Naive thymus-derived CD8-positive, alpha-beta T cell (primary cell): ENCODE data around the gene EXTL1. TPM values are rescaled to one million over a fixed set of nuclear protein-coding genes. Genes with fewer than 3 reads are reported as not detected.
"Not testable (repeated sequence)": the region's sequence is repeated elsewhere in the genome, so short reads cannot be mapped to it uniquely, and the experiment has no call there.

Experiments used
- ATAC-seq, 2 donors: fragments of 150-1000 bp; cut with Tn5 transposase in 1 of 2; sonication (Bioruptor Pico), chemical (Tn5 transposase) in 1 of 2; 1 replicate in 1 of 2; 2 replicates in 1 of 2; pipeline ENCODE4 v1.10.0; 2021; ENCODE audit warnings: mild to moderate bottlenecking in 2 of 2, moderate library complexity in 2 of 2
- POLR2A ChIA-PET: fragments of 350-600 bp; sonication (Branson Sonifier 250); formaldehyde crosslinking; loops from one replicate; lab custom pipeline; 2021; ENCODE audit warnings: antibody characterized with exemption; lab: Charles Lee
- DNase-seq, 10 donors: peaks; one replicate each; pipeline versions ENCODE4 v3.0.0 to v3.0.0-alpha.2; 2020 to 2022
- H3K27ac Mint-ChIP-seq, 10 donors: one replicate each; pipeline ENCODE4 v1.8.0; 2020 to 2022; ENCODE audit warnings: mild to moderate bottlenecking in 10 of 10, mixed read lengths in 10 of 10, moderate library complexity in 4 of 10, inconsistent platforms in 1 of 10
- H3K27me3 Mint-ChIP-seq, 5 donors: one replicate each; pipeline ENCODE4 v1.8.0; 2021 to 2022; ENCODE audit warnings: mixed read lengths in 5 of 5
- H3K36me3 Mint-ChIP-seq, 3 donors: one replicate each; pipeline ENCODE4 v1.8.0; 2020 to 2022; ENCODE audit warnings: mixed read lengths in 3 of 3, mild to moderate bottlenecking in 2 of 3, inconsistent platforms in 1 of 3
- H3K4me1 Mint-ChIP-seq, 4 donors: one replicate each; pipeline ENCODE4 v1.8.0; 2021 to 2022; ENCODE audit warnings: mixed read lengths in 4 of 4
- H3K4me3 Mint-ChIP-seq, 10 donors: one replicate each; pipeline ENCODE4 v1.8.0; 2020 to 2022; ENCODE audit warnings: mild to moderate bottlenecking in 10 of 10, mixed read lengths in 10 of 10, moderate library complexity in 6 of 10, inconsistent platforms in 1 of 10
- H3K9me3 Mint-ChIP-seq, 9 donors: one replicate each; pipeline ENCODE4 v1.8.0; 2020 to 2022; ENCODE audit warnings: mixed read lengths in 9 of 9, mild to moderate bottlenecking in 3 of 9, inconsistent platforms in 1 of 9, moderate library complexity in 1 of 9
- polyA plus RNA-seq, 3 donors: library from polyadenylated mRNA; unstranded; fragments of 300-500 nt; fragmentation: Illumina TruSeq; gene quantifications; one replicate each; pipeline ENCODE4 v1.2.3, GENCODE V29; 2021
- total RNA-seq, 8 experiments: library from RNA in 2 of 8; stranded (reverse) in 2 of 8; gene quantifications; one replicate each; pipeline ENCODE4 v1.2.3 and lab custom pipeline; 2021 to 2026

EXTL1 gene, protein sequence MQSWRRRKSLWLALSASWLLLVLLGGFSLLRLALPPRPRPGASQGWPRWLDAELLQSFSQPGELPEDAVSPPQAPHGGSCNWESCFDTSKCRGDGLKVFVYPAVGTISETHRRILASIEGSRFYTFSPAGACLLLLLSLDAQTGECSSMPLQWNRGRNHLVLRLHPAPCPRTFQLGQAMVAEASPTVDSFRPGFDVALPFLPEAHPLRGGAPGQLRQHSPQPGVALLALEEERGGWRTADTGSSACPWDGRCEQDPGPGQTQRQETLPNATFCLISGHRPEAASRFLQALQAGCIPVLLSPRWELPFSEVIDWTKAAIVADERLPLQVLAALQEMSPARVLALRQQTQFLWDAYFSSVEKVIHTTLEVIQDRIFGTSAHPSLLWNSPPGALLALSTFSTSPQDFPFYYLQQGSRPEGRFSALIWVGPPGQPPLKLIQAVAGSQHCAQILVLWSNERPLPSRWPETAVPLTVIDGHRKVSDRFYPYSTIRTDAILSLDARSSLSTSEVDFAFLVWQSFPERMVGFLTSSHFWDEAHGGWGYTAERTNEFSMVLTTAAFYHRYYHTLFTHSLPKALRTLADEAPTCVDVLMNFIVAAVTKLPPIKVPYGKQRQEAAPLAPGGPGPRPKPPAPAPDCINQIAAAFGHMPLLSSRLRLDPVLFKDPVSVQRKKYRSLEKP
- total RNA-seq (under 1 TPM; 0.19 to 0.26 TPM), polyA plus RNA-seq (not detected), total RNA-seq (lab: John Stamatoyannopoulos, UW) (0 to 1.5 (median 0.16) reads per million in 6 experiments)

DNA sequence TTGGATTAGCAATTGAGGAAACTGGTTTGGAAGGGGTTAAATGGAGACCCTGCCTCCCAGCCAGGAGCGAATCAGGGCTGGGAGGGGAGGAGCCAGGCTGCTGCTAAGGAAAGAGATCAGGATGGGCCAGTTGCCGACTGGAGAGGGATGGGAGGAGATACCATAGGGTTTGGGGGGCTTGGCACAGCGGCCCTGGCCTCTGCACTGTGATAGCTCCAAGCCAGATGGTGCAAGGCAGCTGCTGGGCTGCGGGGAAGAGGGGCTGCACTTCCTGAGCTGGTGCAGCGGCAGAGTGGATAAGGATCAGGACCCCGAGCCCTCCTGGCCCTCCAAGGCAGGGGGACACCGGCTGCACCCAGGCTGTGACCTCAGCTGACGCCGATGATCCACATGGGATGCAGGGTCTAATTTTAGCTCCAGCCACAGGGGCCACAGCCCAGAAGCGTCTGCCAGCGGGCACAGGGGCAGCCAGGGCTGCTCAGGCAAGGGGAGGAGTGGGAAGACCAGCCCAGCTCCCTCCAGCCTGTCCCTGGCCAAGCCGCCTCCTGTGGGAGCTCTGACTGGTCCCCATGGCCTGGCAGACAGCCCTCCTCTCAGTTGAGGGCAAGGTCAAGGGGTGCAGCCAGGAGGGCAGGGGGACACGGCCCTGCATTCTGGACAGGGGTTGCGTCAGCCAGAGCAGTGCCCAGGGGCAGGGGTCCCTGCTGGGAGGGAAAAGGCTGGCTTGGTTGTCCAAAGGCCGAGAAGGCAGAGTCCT is at the start of gene EXTL1:
EXTL1 (plus strand) TSS at position 129 of the 757 bp plus-strand sequence. CDS start 872 bp downstream, outside the sequence.
- POLR2A ChIA-PET = no interaction called here
- ATAC-seq (no peak), DNase-seq (no peak)
- no peaks in the 10 kb centered on the region for H3K36me3 Mint-ChIP-seq
- H3K27ac Mint-ChIP-seq = peak within 1 kb of the TSS in 1 of 10 donors; percentile 71
- H3K4me1 Mint-ChIP-seq = peaks cover 8 to 20% (median 16%) of the 10 kb centered on the region in 4 donors
- no peak within 1 kb of the TSS for H3K4me3 Mint-ChIP-seq
- no peaks in the 10 kb centered on the region for H3K9me3 Mint-ChIP-seq
- no peaks in the 10 kb centered on the region for H3K27me3 Mint-ChIP-seq

DNA sequence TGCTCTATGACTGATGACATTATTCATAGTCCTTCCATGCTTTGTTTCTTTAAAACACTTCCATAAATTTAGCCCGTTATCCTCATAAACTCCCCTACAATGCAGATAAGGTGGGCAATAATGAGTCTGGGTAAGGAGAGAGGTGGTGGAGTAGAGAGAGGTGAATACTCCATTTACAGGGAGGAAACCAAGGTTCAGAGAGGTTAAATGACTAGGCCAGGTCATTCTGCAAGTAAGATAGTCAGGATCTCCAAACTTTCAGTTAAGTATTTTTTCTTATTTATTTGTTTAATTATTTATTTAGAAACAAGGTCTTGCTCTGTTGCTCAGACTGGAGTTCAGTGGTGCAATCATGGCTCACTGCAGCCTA is 49.8 kb upstream of the EXTL1 start:
- peaks cover 31 to 59% (median 33%) of the 10 kb centered on the region in 4 donors for H3K4me1 Mint-ChIP-seq
- H3K9me3 Mint-ChIP-seq = no peaks in the 10 kb centered on the region
- POLR2A ChIA-PET = interaction anchor here (1.0 to 4.8 kb wide), 10 partner anchors 16 to 152 kb away, joined by 3 to 49 read pairs (median 6); partner anchors contain the start of genes MTFR1L and PAFAH2

DNA sequence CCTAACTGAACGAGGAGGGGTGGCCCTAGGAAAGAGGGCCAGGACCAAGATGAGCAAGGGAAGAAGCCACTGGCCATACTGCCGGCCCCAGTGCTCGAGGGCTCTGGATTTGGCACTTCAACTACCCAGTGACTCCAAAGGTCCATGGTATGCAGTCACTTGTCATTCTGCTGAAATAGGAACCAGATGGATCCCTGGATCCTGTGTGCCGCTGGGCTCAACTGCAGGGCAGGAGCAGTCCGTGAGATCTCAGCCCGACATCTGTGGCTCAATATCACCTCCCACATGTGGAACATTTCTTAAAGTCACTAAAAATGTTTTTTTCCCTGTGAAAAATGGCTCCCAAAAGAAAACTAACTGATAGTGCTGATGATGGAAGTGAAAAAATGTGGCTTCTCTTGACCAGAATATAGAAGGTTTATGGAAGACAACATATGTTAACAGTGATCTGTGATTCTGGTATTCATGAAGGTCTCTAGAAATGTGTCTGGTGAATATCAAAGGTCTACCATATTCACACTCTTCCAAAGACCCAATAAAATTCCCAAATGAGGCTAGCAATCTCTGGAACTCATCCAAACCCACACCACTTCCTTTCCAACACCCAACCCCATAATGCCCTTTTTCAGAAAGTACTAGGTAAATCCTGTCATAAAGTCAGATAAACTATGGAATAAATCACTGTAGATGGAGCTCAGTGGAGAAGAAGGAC is 47.8 kb upstream of the EXTL1 start:
- ATAC-seq (no peak), DNase-seq (no peak)
- Mint-ChIP-seq H3K4me3 (no peak overlapping the region), H3K27ac (peak overlapping the region; percentile 34 to 96 (median 79)), H3K4me1 (peaks cover 24 to 52% (median 32%) of the 10 kb centered on the region in 4 donors), H3K9me3 (no peaks in the 10 kb centered on the region), H3K36me3 (peaks cover 0 to 76% (median 19%) of the 10 kb centered on the region in 3 donors), H3K27me3 (no peaks in the 10 kb centered on the region)
- POLR2A ChIA-PET = no interaction called here

More for the DNA sequence above, 49.8 kb upstream of the EXTL1 start:
- ATAC-seq (peak in 1 of 2 donors; percentile 24), DNase-seq (no peak)
- Mint-ChIP-seq H3K36me3 (peaks cover 8 to 78% (median 24%) of the 10 kb centered on the region in 3 donors), H3K27ac (peak overlapping the region; percentile 57 to 97 (median 88)), H3K27me3 (no peaks in the 10 kb centered on the region), H3K4me3 (peak overlapping the region; percentile 7 to 79 (median 60))

DNA sequence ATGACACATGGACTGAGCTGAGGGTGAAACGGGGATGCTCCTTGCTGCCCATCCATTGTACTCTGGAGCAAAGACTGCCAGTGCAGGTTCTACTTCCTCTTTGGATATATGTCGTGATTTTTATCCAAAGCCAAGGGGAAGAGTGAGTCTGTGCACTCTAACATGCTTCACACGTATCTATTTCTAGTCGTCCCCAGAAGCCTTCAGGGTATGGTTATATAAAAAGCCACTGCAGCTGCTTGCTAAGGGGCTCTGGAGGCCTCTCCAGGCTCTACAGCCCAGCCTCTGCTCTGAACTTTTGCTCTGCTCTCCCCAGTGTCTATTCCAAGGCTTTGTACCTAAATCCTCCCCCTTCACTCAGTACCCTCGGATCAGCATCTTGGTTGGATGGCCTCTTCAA is 43.8 kb upstream of the EXTL1 start:
- no peak for ATAC-seq
- Mint-ChIP-seq H3K27me3 (no peaks in the 10 kb centered on the region), H3K9me3 (no peaks in the 10 kb centered on the region), H3K4me1 (peaks cover 5 to 22% (median 10%) of the 10 kb centered on the region in 4 donors), H3K36me3 (peaks cover 0 to 90% (median 32%) of the 10 kb centered on the region in 3 donors), H3K27ac (peak overlapping the region in 1 of 10 donors; percentile 33), H3K4me3 (no peak overlapping the region)
- DNase-seq = no peak
- POLR2A ChIA-PET = interaction anchor here (0.6 to 1.0 kb wide), 3 partner anchors 10 to 1368 kb away, joined by 3 to 4 read pairs (median 4); partner anchors contain the start of gene PAFAH2

DNA sequence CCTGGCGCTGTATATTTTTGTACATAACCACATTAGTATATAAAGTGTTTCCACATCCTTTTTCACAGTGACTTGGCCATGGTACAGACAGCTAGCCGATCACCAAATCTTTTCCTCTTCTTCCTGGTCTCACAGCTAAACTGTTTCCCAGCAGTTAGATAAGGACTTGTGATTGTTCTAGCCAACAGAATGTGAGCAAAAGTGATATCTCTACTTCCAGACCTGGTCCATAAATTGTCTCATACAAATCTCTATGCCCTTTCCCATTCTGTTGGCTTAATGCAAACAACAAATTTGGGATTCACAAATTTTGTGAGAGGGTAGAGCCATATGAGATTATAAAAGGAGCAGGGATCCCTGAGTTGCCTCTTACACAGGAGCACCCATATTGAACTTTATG is 43.2 kb upstream of the EXTL1 start:
- Mint-ChIP-seq H3K27ac (peak overlapping the region in 3 of 10 donors; percentile 23 to 50 (median 25)), H3K4me3 (no peak overlapping the region), H3K9me3 (no peaks in the 10 kb centered on the region), H3K27me3 (no peaks in the 10 kb centered on the region), H3K36me3 (peaks cover 0 to 90% (median 34%) of the 10 kb centered on the region in 3 donors), H3K4me1 (peaks cover 5 to 21% (median 9%) of the 10 kb centered on the region in 4 donors)
- ATAC-seq (no peak), DNase-seq (no peak)
- POLR2A ChIA-PET = interaction anchor here (0.6 to 0.9 kb wide), 3 partner anchors 15 to 1367 kb away, joined by 3 to 4 read pairs (median 4); partner anchors contain the start of gene PAFAH2

DNA sequence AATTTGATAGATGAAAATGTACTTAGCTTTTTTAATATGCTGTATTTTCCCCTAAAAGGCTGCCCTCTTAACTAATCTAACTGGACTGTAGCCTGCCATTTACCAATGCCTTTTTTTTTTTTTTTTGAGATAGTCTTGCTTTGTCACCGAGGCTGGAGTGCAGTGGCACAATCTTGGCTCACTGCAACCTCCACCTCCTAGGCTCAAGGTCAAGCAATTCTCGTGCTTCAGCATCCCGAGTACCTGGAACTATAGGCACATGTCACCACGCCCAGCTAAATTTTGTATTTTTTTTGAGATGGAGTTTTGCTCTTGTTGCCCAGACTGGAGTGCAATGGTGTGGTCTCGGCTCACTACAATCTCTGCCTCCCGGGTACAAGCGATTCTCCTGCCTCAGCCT is 42.4 kb upstream of the EXTL1 start:
- Mint-ChIP-seq H3K27me3 (no peaks in the 10 kb centered on the region), H3K36me3 (peaks cover 0 to 90% (median 32%) of the 10 kb centered on the region in 3 donors), H3K9me3 (no peaks in the 10 kb centered on the region), H3K27ac (peak overlapping the region in 1 of 10 donors; percentile 43), H3K4me1 (peaks cover 0 to 14% (median 8%) of the 10 kb centered on the region in 4 donors), H3K4me3 (no peak overlapping the region)
- ATAC-seq (no peak), DNase-seq (no peak)
- POLR2A ChIA-PET = interaction anchor here (0.7 to 1.9 kb wide), 2 partner anchors 11 to 14 kb away, joined by 3 to 5 read pairs; no protein-coding TSS in a partner anchor

DNA sequence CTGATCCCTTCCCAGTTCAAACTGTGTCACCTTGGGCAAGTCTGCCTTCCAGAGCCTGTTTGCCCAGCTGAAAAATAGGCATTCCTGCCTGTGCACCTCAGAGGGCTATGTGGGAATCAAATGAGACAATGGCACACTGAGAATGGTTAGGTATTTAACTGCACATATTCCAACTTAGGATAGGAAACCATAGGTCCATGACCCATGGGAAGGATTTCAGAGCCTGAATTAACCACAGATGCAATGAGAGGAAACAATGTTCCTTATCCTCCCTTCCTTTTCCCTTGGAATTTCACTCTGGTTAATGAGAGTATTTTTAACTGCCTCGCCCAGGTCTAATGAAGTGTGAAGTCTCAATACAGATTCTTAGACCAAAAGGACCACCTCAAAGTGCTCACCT is 36.4 kb upstream of the EXTL1 start:
- Mint-ChIP-seq H3K27ac (peak overlapping the region in 4 of 10 donors; percentile 34 to 80 (median 63)), H3K9me3 (no peaks in the 10 kb centered on the region), H3K4me1 (peaks cover 29 to 48% (median 40%) of the 10 kb centered on the region in 4 donors), H3K36me3 (peaks cover 10 to 64% (median 41%) of the 10 kb centered on the region in 3 donors), H3K4me3 (no peak overlapping the region), H3K27me3 (no peaks in the 10 kb centered on the region)
- ATAC-seq (no peak), DNase-seq (no peak)
- POLR2A ChIA-PET = no interaction called here

DNA sequence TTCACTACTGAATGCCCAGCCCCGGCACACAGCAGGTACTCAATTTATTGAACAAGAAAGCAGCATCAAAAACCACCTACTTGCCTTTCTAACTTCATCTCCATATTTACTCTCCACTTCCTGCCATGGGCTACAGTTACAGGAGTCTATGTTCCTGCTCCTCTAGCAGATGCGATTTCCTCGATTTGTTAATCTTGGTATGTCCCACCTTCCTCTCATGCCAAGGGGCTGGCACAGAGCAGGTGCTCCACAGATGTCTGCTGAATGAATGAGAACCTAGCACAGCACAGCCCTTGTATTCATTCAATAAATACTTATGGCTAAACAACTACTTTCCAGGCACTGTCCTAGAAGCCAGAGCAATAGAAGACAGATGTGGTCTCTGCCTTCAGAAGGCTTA is 35.9 kb upstream of the EXTL1 start:
- H3K4me1 Mint-ChIP-seq = peaks cover 29 to 52% (median 45%) of the 10 kb centered on the region in 4 donors
- no peaks in the 10 kb centered on the region for H3K27me3 Mint-ChIP-seq
- no peak for DNase-seq
- H3K27ac Mint-ChIP-seq = peak overlapping the region in 8 of 10 donors; percentile 3 to 80 (median 51)
- no peak for ATAC-seq
- peak overlapping the region in 7 of 10 donors; percentile 2 to 69 (median 16) for H3K4me3 Mint-ChIP-seq
- no peaks in the 10 kb centered on the region for H3K9me3 Mint-ChIP-seq
- POLR2A ChIA-PET = no interaction called here
- peaks cover 10 to 60% (median 41%) of the 10 kb centered on the region in 3 donors for H3K36me3 Mint-ChIP-seq

DNA sequence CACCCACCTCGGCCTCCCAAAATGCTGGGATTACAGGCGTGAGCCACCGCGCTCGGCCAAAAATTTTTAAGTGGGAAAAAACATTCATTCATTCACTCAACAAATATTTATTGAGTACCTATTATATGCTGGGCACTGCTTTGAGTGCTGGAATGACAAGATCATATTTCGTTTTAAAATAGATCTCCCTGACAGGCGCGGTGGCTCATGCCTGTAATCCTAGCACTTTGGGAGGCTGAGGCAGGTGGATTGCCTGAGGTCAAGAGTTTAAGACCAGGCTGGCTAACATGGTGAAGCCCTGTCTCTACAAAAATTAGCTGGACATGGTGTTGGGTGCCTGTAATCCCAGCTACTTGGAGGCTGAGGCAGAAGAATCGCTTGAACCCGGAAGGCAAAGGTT is 34.8 kb upstream of the EXTL1 start:
- not testable (repeated sequence) for H3K27me3 Mint-ChIP-seq, ATAC-seq, H3K9me3 Mint-ChIP-seq, H3K4me3 Mint-ChIP-seq, DNase-seq
- Mint-ChIP-seq H3K4me1 (peaks cover 33 to 60% (median 52%) of the 10 kb centered on the region in 4 donors), H3K27ac (peak overlapping the region in 1 of 10 donors; percentile 34), H3K36me3 (peaks cover 10 to 53% (median 35%) of the 10 kb centered on the region in 3 donors)
- POLR2A ChIA-PET = interaction anchor here (1.1 to 3.1 kb wide), 3 partner anchors 11 to 91 kb away, joined by 4 to 23 read pairs (median 4); partner anchors contain the start of gene PAFAH2

DNA sequence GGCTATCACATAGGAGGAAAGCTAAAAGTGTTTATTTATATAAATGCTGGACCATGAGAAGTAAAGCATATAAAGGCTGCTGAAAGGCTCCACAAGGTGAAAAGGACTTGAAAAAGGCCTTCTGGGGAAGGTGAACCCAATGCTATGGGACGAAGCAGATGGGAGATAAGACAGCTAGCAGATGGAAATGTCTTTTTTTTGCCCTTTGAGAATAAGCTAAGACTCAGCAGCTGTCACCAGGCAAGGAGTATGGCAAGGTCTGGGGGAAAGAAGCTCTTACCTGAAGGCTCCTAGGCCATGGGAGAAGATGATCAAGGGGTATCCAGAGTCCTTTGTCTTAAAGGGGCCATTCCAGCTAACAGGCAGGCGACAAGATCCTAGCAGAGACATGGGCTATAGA is 33.6 kb upstream of the EXTL1 start:
- ATAC-seq (no peak), DNase-seq (no peak)
- Mint-ChIP-seq H3K9me3 (no peaks in the 10 kb centered on the region), H3K27ac (peak overlapping the region in 5 of 10 donors; percentile 3 to 40 (median 31)), H3K36me3 (peaks cover 10 to 41% (median 23%) of the 10 kb centered on the region in 3 donors), H3K4me3 (peak overlapping the region; percentile 11 to 92 (median 84)), H3K4me1 (peaks cover 30 to 67% (median 64%) of the 10 kb centered on the region in 4 donors), H3K27me3 (no peaks in the 10 kb centered on the region)
- POLR2A ChIA-PET = interaction anchor here (0.7 to 3.1 kb wide), 8 partner anchors 10 to 92 kb away, joined by 3 to 23 read pairs (median 4); partner anchors contain the start of gene PAFAH2
